Measurements from ENCODE around the gene TOX2.

The TOX2 gene

GRCh38 chr20:43972692-43973091 is 58.0 kb downstream of the TOX2 start:
- in situ Hi-C loops (cut with HindIII; ENCODE audit: low sequenced_read_pairs): no loop called here

GRCh38 chr20:43973231-43973630 is 58.6 kb downstream of the TOX2 start:
- in situ Hi-C loops (cut with HindIII; ENCODE audit: low sequenced_read_pairs): no loop called here

- in situ Hi-C loops (cut with HindIII; ENCODE audit: low sequenced_read_pairs): no loop called here
Measured at GRCh38 chr20:43973671-43974450, 59.2 kb downstream of the TOX2 start.

- in situ Hi-C loops (cut with HindIII; ENCODE audit: low sequenced_read_pairs): no loop called here
Measured at GRCh38 chr20:43974695-43975094, 60.0 kb downstream of the TOX2 start.

- in situ Hi-C loops (cut with HindIII; ENCODE audit: low sequenced_read_pairs): no loop called here
Measured at GRCh38 chr20:43975096-43975768, 60.6 kb downstream of the TOX2 start.

GRCh38 chr20:43976547-43976946 is 61.9 kb downstream of the TOX2 start:
- in situ Hi-C loops (cut with HindIII; ENCODE audit: low sequenced_read_pairs): no loop called here

- in situ Hi-C loops (cut with HindIII; ENCODE audit: low sequenced_read_pairs): no loop called here
Measured at GRCh38 chr20:43977252-43977651, 62.6 kb downstream of the TOX2 start.

GRCh38 chr20:43977962-43978361 is 63.3 kb downstream of the TOX2 start:
- in situ Hi-C loops (cut with HindIII; ENCODE audit: low sequenced_read_pairs): no loop called here

GRCh38 chr20:43979576-43980105 is 65.0 kb downstream of the TOX2 start:
- in situ Hi-C loops (cut with HindIII; ENCODE audit: low sequenced_read_pairs): no loop called here

- in situ Hi-C loops (cut with HindIII; ENCODE audit: low sequenced_read_pairs): no loop called here
Measured at GRCh38 chr20:43981540-43981939, 66.9 kb downstream of the TOX2 start.

- in situ Hi-C loops (cut with HindIII; ENCODE audit: low sequenced_read_pairs): no loop called here
Measured at GRCh38 chr20:43982016-43982415, 67.4 kb downstream of the TOX2 start.

GRCh38 chr20:43982886-43983285 is 68.2 kb downstream of the TOX2 start:
- in situ Hi-C loops (cut with HindIII; ENCODE audit: low sequenced_read_pairs): no loop called here

GRCh38 chr20:43983359-43983758 is 68.7 kb downstream of the TOX2 start:
- in situ Hi-C loops (cut with HindIII; ENCODE audit: low sequenced_read_pairs): no loop called here

- in situ Hi-C loops (cut with HindIII; ENCODE audit: low sequenced_read_pairs): no loop called here
Measured at GRCh38 chr20:43983904-43984361, 69.3 kb downstream of the TOX2 start.

- in situ Hi-C loops (cut with HindIII; ENCODE audit: low sequenced_read_pairs): no loop called here
Measured at GRCh38 chr20:43984587-43984986, 69.9 kb downstream of the TOX2 start.

- in situ Hi-C loops (cut with HindIII; ENCODE audit: low sequenced_read_pairs): no loop called here
Measured at GRCh38 chr20:43985121-43985520, 70.5 kb downstream of the TOX2 start.

- in situ Hi-C loops (cut with HindIII; ENCODE audit: low sequenced_read_pairs): no loop called here
Measured at GRCh38 chr20:43985608-43986316, 71.1 kb downstream of the TOX2 start.

- in situ Hi-C loops (cut with HindIII; ENCODE audit: low sequenced_read_pairs): no loop called here
Measured at GRCh38 chr20:43987018-43987417, 72.4 kb downstream of the TOX2 start.

GRCh38 chr20:43987531-43987930 is 72.9 kb downstream of the TOX2 start:
- in situ Hi-C loops (cut with HindIII; ENCODE audit: low sequenced_read_pairs): no loop called here

GRCh38 chr20:43988451-43988850 is 73.8 kb downstream of the TOX2 start:
- in situ Hi-C loops (cut with HindIII; ENCODE audit: low sequenced_read_pairs): no loop called here

GRCh38 chr20:43988867-43989266 is 74.2 kb downstream of the TOX2 start:
- in situ Hi-C loops (cut with HindIII; ENCODE audit: low sequenced_read_pairs): no loop called here

Measured in endothelial cell of hepatic sinusoid (primary cell).